ENCODE data around the gene BPIFB6.

- TF ChIP-seq, protein P1, sequence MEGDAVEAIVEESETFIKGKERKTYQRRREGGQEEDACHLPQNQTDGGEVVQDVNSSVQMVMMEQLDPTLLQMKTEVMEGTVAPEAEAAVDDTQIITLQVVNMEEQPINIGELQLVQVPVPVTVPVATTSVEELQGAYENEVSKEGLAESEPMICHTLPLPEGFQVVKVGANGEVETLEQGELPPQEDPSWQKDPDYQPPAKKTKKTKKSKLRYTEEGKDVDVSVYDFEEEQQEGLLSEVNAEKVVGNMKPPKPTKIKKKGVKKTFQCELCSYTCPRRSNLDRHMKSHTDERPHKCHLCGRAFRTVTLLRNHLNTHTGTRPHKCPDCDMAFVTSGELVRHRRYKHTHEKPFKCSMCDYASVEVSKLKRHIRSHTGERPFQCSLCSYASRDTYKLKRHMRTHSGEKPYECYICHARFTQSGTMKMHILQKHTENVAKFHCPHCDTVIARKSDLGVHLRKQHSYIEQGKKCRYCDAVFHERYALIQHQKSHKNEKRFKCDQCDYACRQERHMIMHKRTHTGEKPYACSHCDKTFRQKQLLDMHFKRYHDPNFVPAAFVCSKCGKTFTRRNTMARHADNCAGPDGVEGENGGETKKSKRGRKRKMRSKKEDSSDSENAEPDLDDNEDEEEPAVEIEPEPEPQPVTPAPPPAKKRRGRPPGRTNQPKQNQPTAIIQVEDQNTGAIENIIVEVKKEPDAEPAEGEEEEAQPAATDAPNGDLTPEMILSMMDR (IDR thresholded peaks at IDR 0.05): no peak
- TF ChIP-seq POLR2A (IDR thresholded peaks at IDR 0.05): no peak
Measured at GRCh38 chr20:33008336-33009213, 22.9 kb upstream of the BPIFB6 start.

Measured in heart left ventricle (tissue), 13 donors.